Measurements from ENCODE around the gene ADGRF5. TPM values are rescaled to one million over a fixed set of nuclear protein-coding genes. Genes with fewer than 3 reads are reported as not detected.

ADGRF5 gene
- total and polyA plus RNA-seq, 2 experiments from 2014 or later: 0.70 to 2.0 TPM

DNA sequence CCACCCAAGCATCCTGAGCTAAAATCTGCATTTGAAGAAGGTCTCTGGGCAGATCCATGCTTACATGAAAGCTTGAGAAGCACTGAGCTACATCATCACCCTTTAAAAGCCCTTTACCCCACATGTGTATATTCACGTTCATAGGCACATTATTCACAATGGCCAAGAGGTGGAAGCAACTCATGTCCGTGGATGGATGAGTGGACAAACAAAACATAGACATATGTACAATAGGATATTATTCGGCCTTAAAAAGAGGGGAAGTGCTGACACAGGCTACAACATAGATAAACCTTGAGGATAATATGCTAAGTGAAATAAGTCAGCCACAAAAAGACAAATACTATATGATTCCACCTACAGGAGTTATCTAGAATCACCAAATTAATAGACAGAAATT lies 17.6 kb downstream of the ADGRF5 start:
- H3K36me3 ChIP-seq (replicated peaks; ENCODE audit: insufficient read depth, low read depth): no peaks in the 10 kb centered on the region
- H4K20me1 ChIP-seq (ENCODE audit: insufficient read depth, poor library complexity, severe bottlenecking): no peaks in the 10 kb centered on the region
- no peak overlapping the region for H3K27ac ChIP-seq
- H3K9me3 ChIP-seq (ENCODE audit: low read depth): no peaks in the 10 kb centered on the region
- H3K4me1 ChIP-seq (ENCODE audit: insufficient read depth): no peaks in the 10 kb centered on the region
- WGBS (ENCODE audit: low lambda C conversion rate, missing lambda C conversion rate): 86% methylated on average over 3 of the region's 3 CpGs
- no peak for DNase-seq (ENCODE audit: low spot score)
- H3K27me3 ChIP-seq: no peaks in the 10 kb centered on the region
- TF ChIP-seq EZH2phosphoT487 (IDR thresholded peaks at IDR 0.05; ENCODE audit: low read depth, severe bottlenecking, unreplicated experiment) (no peak), EZH2 (IDR thresholded peaks at IDR 0.05; ENCODE audit: borderline replicate concordance) (no peak), CTCF (IDR thresholded peaks at IDR 0.05; ENCODE audit: poor library complexity) (no peak)
- H3K4me3 ChIP-seq: no peak overlapping the region
- H3K9me2 ChIP-seq (replicated peaks; ENCODE audit: insufficient read depth): no peaks in the 10 kb centered on the region
- H3K4me2 ChIP-seq: no peak overlapping the region
- H3K79me2 ChIP-seq: no peaks in the 10 kb centered on the region
- no peak overlapping the region for H2AFZ ChIP-seq

DNA sequence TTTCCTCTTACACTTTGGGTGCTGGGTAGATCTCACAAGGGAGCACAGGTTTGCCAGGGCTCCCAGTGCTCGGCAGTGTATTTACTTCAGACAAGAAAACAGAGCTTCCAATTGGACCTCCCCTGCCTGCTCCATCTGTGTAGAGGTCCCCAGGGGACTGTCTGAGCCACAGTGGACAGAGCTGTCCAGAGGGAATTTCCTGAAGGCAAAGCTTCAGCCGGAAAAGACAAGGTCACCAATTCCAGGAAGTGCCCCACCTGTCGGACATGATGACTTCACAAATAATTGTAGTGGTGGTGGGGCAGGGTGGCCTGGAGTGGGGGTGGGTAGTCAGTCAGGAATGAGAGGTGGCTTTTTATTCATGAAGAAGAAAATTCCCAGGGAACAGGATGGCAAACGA lies 18.6 kb downstream of the ADGRF5 start:
- Histone ChIP-seq H3K4me1 (ENCODE audit: insufficient read depth) (no peaks in the 10 kb centered on the region), H3K4me2 (no peak overlapping the region), H3K9me2 (replicated peaks; ENCODE audit: insufficient read depth) (no peaks in the 10 kb centered on the region), H4K20me1 (ENCODE audit: insufficient read depth, poor library complexity, severe bottlenecking) (no peaks in the 10 kb centered on the region), H3K36me3 (replicated peaks; ENCODE audit: insufficient read depth, low read depth) (no peaks in the 10 kb centered on the region), H3K79me2 (no peaks in the 10 kb centered on the region), H2AFZ (no peak overlapping the region), H3K27ac (no peak overlapping the region), H3K27me3 (no peaks in the 10 kb centered on the region), H3K4me3 (no peak overlapping the region), H3K9me3 (ENCODE audit: low read depth) (no peaks in the 10 kb centered on the region)
- 54% methylated on average over 4 of the region's 4 CpGs for WGBS (ENCODE audit: low lambda C conversion rate, missing lambda C conversion rate)
- TF ChIP-seq EZH2 (IDR thresholded peaks at IDR 0.05; ENCODE audit: borderline replicate concordance) (no peak), EZH2phosphoT487 (IDR thresholded peaks at IDR 0.05; ENCODE audit: low read depth, severe bottlenecking, unreplicated experiment) (no peak)
- DNase-seq (ENCODE audit: low spot score): no peak

GRCh38 chr6:46901882-46902314 lies 19.8 kb downstream of the ADGRF5 start:
- no peaks in the 10 kb centered on the region for H3K4me1 ChIP-seq (ENCODE audit: insufficient read depth)
- no peak for DNase-seq (ENCODE audit: low spot score)
- WGBS (ENCODE audit: low lambda C conversion rate, missing lambda C conversion rate): 57% methylated on average over 5 of the region's 5 CpGs
- H4K20me1 ChIP-seq (ENCODE audit: insufficient read depth, poor library complexity, severe bottlenecking): no peaks in the 10 kb centered on the region
- H3K4me2 ChIP-seq: no peak overlapping the region
- no peaks in the 10 kb centered on the region for H3K9me2 ChIP-seq (replicated peaks; ENCODE audit: insufficient read depth)
- no peaks in the 10 kb centered on the region for H3K36me3 ChIP-seq (replicated peaks; ENCODE audit: insufficient read depth, low read depth)
- no peaks in the 10 kb centered on the region for H3K79me2 ChIP-seq
- no peak overlapping the region for H2AFZ ChIP-seq
- TF ChIP-seq EZH2 (IDR thresholded peaks at IDR 0.05; ENCODE audit: borderline replicate concordance): no peak
- TF ChIP-seq CTCF (IDR thresholded peaks at IDR 0.05; ENCODE audit: poor library complexity): no peak
- no peak for TF ChIP-seq EZH2phosphoT487 (IDR thresholded peaks at IDR 0.05; ENCODE audit: low read depth, severe bottlenecking, unreplicated experiment)
- H3K9me3 ChIP-seq (ENCODE audit: low read depth): no peaks in the 10 kb centered on the region
- no peak overlapping the region for H3K27ac ChIP-seq
- no peaks in the 10 kb centered on the region for H3K27me3 ChIP-seq
- H3K4me3 ChIP-seq: no peak overlapping the region

GRCh38 chr6:46900266-46900665 lies 21.5 kb downstream of the ADGRF5 start:
- Histone ChIP-seq H3K9me2 (replicated peaks; ENCODE audit: insufficient read depth) (no peaks in the 10 kb centered on the region), H3K4me2 (no peak overlapping the region), H3K9me3 (ENCODE audit: low read depth) (no peaks in the 10 kb centered on the region), H3K27ac (no peak overlapping the region), H4K20me1 (ENCODE audit: insufficient read depth, poor library complexity, severe bottlenecking) (no peaks in the 10 kb centered on the region), H3K79me2 (no peaks in the 10 kb centered on the region), H3K4me3 (no peak overlapping the region), H3K27me3 (no peaks in the 10 kb centered on the region), H3K4me1 (ENCODE audit: insufficient read depth) (no peaks in the 10 kb centered on the region), H2AFZ (no peak overlapping the region), H3K36me3 (replicated peaks; ENCODE audit: insufficient read depth, low read depth) (no peaks in the 10 kb centered on the region)
- WGBS (ENCODE audit: low lambda C conversion rate, missing lambda C conversion rate): 59% methylated on average over 3 of the region's 3 CpGs
- no peak for TF ChIP-seq EZH2 (IDR thresholded peaks at IDR 0.05; ENCODE audit: borderline replicate concordance)
- no peak for TF ChIP-seq CTCF (IDR thresholded peaks at IDR 0.05; ENCODE audit: poor library complexity)
- TF ChIP-seq EZH2phosphoT487 (IDR thresholded peaks at IDR 0.05; ENCODE audit: low read depth, severe bottlenecking, unreplicated experiment): no peak
- no peak for DNase-seq (ENCODE audit: low spot score)

Data from hepatocyte (in vitro differentiated cells).